GM12874 (cell line): Measurements from ENCODE around the gene HSD17B12.

ENCODE experiments used
- CTCF ChIP-seq: IDR thresholded peaks from 2 replicates; pipeline ENCODE4 v1.5.1; 2011; ENCODE audit warnings: low read depth, mild to moderate bottlenecking, control low read depth, low read length, moderate library complexity; ENCODE audit not compliant: insufficient read depth

Gene HSD17B12

GRCh38 chr11:43676933-43677332 is 3.6 kb upstream of the HSD17B12 start:
- TF ChIP-seq CTCF = no peak

- TF ChIP-seq CTCF = no peak
Measured at GRCh38 chr11:43681401-43681942, 934 bp downstream of the HSD17B12 start.

GRCh38 chr11:43685440-43685839 is 4.9 kb downstream of the HSD17B12 start:
- TF ChIP-seq CTCF = 0 out of 2 replicates have a peak, but pooled peaks have one; percentile 16

GRCh38 chr11:43686207-43686606 is 5.7 kb downstream of the HSD17B12 start:
- no peak for TF ChIP-seq CTCF

DNA sequence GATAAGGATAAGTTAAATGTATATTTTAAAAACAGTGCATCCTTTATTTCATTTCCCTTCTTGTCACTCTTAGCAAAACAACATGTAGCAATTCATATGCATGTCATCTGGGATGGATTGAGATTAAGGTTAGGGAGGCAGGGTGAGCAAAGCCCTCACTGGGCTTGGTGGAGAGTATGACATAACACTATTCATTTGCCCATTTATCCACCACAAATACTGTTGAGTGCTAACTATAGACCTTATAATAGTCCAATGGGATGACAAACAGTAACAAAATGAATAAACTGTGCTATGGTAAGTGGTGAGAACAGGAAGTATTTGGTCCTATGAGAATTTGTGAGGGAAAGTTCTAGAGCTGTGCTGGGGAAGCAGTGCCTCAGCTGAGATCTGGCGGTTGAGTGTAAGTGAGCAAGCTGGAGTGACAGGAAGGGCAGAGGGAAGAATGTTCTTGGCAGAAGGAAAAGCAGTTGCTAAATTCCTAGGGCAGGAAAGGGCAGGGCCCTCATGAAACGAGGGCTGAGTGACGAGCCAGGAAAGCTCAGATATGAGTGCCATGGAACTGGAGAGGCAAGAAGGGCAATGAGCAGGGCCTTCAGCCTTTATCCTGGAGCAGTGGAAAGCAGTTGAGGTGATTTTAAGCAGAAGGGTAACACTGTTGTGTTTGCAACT is 6.7 kb downstream of the HSD17B12 start:
- TF ChIP-seq CTCF = no peak

DNA sequence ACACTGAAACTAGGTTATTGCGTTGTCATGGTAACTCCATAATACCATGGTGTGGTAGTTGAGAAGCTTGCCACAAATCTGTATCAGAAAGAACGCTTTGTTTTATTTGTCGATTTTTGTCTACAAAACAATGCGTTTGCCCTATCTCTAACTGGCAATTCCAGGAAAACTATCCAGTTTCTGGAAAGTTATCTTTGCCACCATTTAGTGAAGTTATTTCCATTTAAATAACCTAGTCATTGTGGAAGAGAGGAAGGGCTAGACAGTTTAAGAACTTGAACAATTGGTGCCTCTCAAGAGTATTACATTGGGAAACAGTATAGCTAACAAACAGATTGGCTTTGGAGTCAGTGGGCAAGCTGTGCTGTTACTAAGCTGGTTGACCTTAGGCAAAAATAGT is 7.9 kb downstream of the HSD17B12 start:
- no peak for TF ChIP-seq CTCF

DNA sequence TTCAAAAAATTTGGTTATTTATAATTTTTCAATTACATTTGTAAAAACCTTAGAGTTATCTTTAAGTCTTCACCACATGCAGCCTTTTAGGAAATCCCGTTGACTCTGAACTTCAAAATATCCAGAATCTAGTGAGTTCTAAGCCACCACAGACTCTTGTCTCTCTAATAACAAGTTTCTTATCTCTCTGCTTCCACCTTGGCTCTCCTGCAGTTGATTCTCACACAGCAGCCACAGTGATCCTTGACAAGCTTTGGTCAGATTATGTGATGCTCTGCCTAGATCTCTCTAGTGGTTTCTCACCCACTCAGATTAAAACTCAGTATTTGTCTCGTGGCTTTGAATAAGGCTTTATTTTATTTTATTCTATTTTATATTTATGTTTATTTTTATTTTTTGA is 8.6 kb downstream of the HSD17B12 start:
- TF ChIP-seq CTCF = no peak
